ENCODE data around the gene IFNL1. TPM values are rescaled to one million over a fixed set of nuclear protein-coding genes. Genes with fewer than 3 reads are reported as not detected.

The IFNL1 gene
- total RNA-seq, 2 experiments from 2014 or later: not detected

DNA sequence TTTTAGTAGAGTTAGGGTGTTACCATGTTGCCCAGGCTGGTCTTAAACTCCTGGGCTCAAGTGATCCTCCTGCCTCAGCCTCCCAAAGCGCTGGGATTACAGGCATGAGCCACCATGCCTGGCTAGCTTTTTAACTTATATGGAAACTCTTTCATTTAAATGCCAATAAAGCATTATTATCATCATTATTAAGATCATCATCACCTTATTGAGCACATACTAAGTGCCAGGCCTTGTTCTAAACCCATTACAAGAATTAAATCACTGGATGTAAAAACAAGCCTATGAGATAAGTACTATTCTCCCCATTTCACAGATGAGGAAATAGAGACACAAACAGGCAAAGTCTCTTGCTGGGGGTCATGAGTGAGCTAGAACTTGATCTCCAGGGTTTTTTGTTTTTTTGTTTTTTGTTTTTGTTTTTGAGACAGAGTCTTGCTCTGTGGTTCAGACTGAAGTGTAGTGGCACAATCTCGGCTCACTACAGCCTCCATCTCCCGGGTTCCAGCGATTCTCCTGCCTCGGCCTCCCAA is 38.3 kb downstream of the IFNL1 start:
- H3K27ac Mint-ChIP-seq: peak overlapping the region; percentile 95
- Histone ChIP-seq H3K4me1 (ENCODE audit: insufficient read depth, low read length) (peaks cover 79% of the 10 kb centered on the region), H3K36me3 (ENCODE audit: insufficient read depth, low read length) (peaks cover 31% of the 10 kb centered on the region), H3K27ac (ENCODE audit: low read depth in 1 of 2, low read length in 2 of 2) (peak overlapping the region; percentile 61 to 94), H3K27me3 (ENCODE audit: control insufficient read depth in 1 of 2, insufficient read depth in 2 of 2, low read length in 2 of 2) (no peaks in the 10 kb centered on the region), H3K9me3 (ENCODE audit: control insufficient read depth in 1 of 2, insufficient read depth in 1 of 2, low read length in 2 of 2) (no peaks in the 10 kb centered on the region), H3K4me3 (ENCODE audit: low read length) (peak overlapping the region; percentile 99)
- H3K4me1 Mint-ChIP-seq (ENCODE audit: low read depth): peaks cover 59% of the 10 kb centered on the region
- CTCF ChIA-PET: interaction anchor here (0.7 to 0.9 kb wide), 2 partner anchors 212 to 1443 kb away, joined by 3 to 4 read pairs; no protein-coding TSS in a partner anchor
- no peaks in the 10 kb centered on the region for H3K27me3 Mint-ChIP-seq
- H3K4me3 Mint-ChIP-seq: peak overlapping the region; percentile 98
- TF ChIP-seq, protein P1, sequence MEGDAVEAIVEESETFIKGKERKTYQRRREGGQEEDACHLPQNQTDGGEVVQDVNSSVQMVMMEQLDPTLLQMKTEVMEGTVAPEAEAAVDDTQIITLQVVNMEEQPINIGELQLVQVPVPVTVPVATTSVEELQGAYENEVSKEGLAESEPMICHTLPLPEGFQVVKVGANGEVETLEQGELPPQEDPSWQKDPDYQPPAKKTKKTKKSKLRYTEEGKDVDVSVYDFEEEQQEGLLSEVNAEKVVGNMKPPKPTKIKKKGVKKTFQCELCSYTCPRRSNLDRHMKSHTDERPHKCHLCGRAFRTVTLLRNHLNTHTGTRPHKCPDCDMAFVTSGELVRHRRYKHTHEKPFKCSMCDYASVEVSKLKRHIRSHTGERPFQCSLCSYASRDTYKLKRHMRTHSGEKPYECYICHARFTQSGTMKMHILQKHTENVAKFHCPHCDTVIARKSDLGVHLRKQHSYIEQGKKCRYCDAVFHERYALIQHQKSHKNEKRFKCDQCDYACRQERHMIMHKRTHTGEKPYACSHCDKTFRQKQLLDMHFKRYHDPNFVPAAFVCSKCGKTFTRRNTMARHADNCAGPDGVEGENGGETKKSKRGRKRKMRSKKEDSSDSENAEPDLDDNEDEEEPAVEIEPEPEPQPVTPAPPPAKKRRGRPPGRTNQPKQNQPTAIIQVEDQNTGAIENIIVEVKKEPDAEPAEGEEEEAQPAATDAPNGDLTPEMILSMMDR (IDR thresholded peaks at IDR 0.05): no peak
- H3K36me3 Mint-ChIP-seq (ENCODE audit: low read depth): peaks cover 55% of the 10 kb centered on the region
- ATAC-seq (ENCODE audit: poor library complexity) (no peak), DNase-seq (no peak)
- H3K9me3 Mint-ChIP-seq: no peaks in the 10 kb centered on the region
- intact Hi-C loops (cut with DNase I, micrococcal nuclease): loop anchor here in 1 of 2 experiments (10.0 kb wide), 1 partner anchor 940 kb away; no protein-coding TSS in a partner anchor
- POLR2A ChIA-PET: interaction anchor here (1.0 to 2.3 kb wide), 5 partner anchors 12 to 212 kb away, joined by 3 to 20 read pairs (median 3); partner anchors contain the start of genes MED29, PAF1 and RPS16

DNA sequence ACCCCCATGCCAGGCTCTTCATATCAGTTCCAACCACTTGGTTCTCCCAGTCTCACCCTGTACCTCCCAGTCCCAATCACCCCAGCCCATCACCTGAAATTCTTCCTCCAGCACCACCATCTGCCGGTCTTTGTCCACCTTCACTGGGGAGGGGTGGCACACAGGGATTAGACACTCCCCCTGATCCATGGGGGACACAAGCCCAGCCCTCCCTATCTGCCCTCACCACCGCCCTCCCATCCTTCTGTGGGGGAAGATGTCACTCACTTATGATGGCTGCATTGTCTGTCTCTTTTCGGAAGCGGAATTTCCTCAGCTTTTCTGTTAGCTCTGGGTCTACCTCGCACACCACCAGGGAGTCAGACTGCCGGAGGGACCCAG is 39.0 kb downstream of the IFNL1 start:
- intact Hi-C loops (cut with DNase I, micrococcal nuclease): loop anchor here in 1 of 2 experiments (10.0 kb wide), 1 partner anchor 940 kb away; no protein-coding TSS in a partner anchor
- H3K4me1 ChIP-seq (ENCODE audit: insufficient read depth, low read length): peaks cover 76% of the 10 kb centered on the region
- POLR2A ChIA-PET: interaction anchor here (0.7 to 2.3 kb wide), 15 partner anchors 8 to 932 kb away, joined by 3 to 20 read pairs (median 5); partner anchors contain the start of genes DYRK1B, FAM98C, LRFN1 and MED29

DNA sequence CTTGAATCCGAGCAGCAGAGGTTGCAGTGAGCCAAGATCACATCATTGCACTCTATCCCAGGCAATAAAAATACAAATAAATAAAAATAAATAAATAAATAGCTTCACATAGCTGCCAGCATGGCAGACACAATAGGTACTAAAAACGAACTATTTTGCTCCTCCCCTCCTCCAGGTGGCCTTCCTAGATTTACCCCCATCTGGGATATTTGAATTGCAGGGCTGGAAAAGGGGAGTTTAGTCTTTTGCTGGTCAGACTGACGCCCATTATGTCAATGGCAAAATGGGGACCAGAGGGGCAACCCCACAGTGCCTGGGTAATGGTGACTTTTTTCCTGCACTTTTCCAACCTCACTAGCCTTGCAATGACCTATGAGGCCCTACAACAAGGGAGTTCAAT is 40.3 kb downstream of the IFNL1 start:
- no peak for ATAC-seq (ENCODE audit: poor library complexity)
- CTCF ChIA-PET: interaction anchor here (1.1 to 1.4 kb wide), 2 partner anchors 9 to 214 kb away, joined by 3 to 5 read pairs; no protein-coding TSS in a partner anchor
- TF ChIP-seq, protein P1 (IDR thresholded peaks at IDR 0.05): no peak
- POLR2A ChIA-PET: interaction anchor here (0.6 to 2.3 kb wide), 10 partner anchors 9 to 124 kb away, joined by 3 to 20 read pairs (median 8); partner anchors contain the start of genes MED29, PAF1, RPS16 and SUPT5H
- H3K4me3 ChIP-seq (ENCODE audit: low read length): no peak overlapping the region
- Mint-ChIP-seq H3K27ac (peak overlapping the region; percentile 95), H3K27me3 (no peaks in the 10 kb centered on the region), H3K4me1 (ENCODE audit: low read depth) (peaks cover 70% of the 10 kb centered on the region), H3K9me3 (no peaks in the 10 kb centered on the region), H3K36me3 (ENCODE audit: low read depth) (peaks cover 37% of the 10 kb centered on the region), H3K4me3 (peak overlapping the region; percentile 98)
- intact Hi-C loops (cut with DNase I, micrococcal nuclease): loop anchor here in 1 of 2 experiments (10.0 kb wide), 1 partner anchor 942 kb away; no protein-coding TSS in a partner anchor
- H3K27me3 ChIP-seq (ENCODE audit: control insufficient read depth in 1 of 2, insufficient read depth in 2 of 2, low read length in 2 of 2): no peaks in the 10 kb centered on the region
- H3K9me3 ChIP-seq (ENCODE audit: control insufficient read depth in 1 of 2, insufficient read depth in 1 of 2, low read length in 2 of 2): no peaks in the 10 kb centered on the region
- H3K27ac ChIP-seq (ENCODE audit: low read depth in 1 of 2, low read length in 2 of 2): peak overlapping the region; percentile 93 to 94
- peaks cover 75% of the 10 kb centered on the region for H3K4me1 ChIP-seq (ENCODE audit: insufficient read depth, low read length)
- DNase-seq: no peak
- peaks cover 12% of the 10 kb centered on the region for H3K36me3 ChIP-seq (ENCODE audit: insufficient read depth, low read length)

More for the DNA sequence above, 39.0 kb downstream of the IFNL1 start:
- Mint-ChIP-seq H3K4me1 (ENCODE audit: low read depth) (peaks cover 65% of the 10 kb centered on the region), H3K4me3 (peak overlapping the region; percentile 98), H3K36me3 (ENCODE audit: low read depth) (peaks cover 48% of the 10 kb centered on the region), H3K27ac (peak overlapping the region; percentile 95), H3K9me3 (no peaks in the 10 kb centered on the region), H3K27me3 (no peaks in the 10 kb centered on the region)
- ATAC-seq (ENCODE audit: poor library complexity) (peak; percentile 45), DNase-seq (peak in 8 of 14 experiments; percentile 10 to 63 (median 32))
- CTCF ChIA-PET: interaction anchor here (0.8 to 1.4 kb wide), 4 partner anchors 63 to 261 kb away, joined by 3 read pairs; no protein-coding TSS in a partner anchor
- no peaks in the 10 kb centered on the region for H3K9me3 ChIP-seq (ENCODE audit: control insufficient read depth in 1 of 2, insufficient read depth in 1 of 2, low read length in 2 of 2)
- H3K4me3 ChIP-seq (ENCODE audit: low read length): peak overlapping the region; percentile 99
- peaks cover 24% of the 10 kb centered on the region for H3K36me3 ChIP-seq (ENCODE audit: insufficient read depth, low read length)
- no peaks in the 10 kb centered on the region for H3K27me3 ChIP-seq (ENCODE audit: control insufficient read depth in 1 of 2, insufficient read depth in 2 of 2, low read length in 2 of 2)
- peak overlapping the region; percentile 93 to 94 for H3K27ac ChIP-seq (ENCODE audit: low read depth in 1 of 2, low read length in 2 of 2)
- TF ChIP-seq, protein P1 (IDR thresholded peaks at IDR 0.05): no peak

All from CD4-positive, alpha-beta T cell (primary cell).